Fibroblast of upper back skin (primary cell): ENCODE results near the gene TSPAN18.
"Not testable (repeated sequence)": the region's sequence is repeated elsewhere in the genome, so short reads cannot be mapped to it uniquely, and the experiment has no call there.

ENCODE experiments used
- DNase-seq: peaks from one replicate; pipeline ENCODE4 v3.0.0-alpha.2; 2013

Gene TSPAN18

DNA sequence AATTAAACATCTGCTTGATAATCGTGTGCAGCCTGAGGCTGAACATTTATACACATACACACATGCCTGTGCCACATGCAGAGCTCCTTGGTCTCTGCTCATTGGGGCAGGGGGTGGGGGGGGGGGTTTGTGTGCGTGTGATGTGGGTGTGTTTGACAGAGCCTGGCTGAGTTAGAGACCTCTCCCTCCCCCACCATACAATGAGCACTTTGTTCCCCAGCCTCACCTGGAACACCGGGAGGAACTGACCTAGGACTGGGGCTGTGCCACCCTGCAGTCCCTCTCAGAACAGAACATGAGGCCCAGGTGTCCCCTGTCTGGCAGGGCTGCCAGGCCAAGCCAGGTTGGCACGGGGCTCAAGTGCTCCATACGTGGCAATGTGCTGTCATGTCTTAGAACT is 127.3 kb downstream of the TSPAN18 start:
- no peak for DNase-seq

DNA sequence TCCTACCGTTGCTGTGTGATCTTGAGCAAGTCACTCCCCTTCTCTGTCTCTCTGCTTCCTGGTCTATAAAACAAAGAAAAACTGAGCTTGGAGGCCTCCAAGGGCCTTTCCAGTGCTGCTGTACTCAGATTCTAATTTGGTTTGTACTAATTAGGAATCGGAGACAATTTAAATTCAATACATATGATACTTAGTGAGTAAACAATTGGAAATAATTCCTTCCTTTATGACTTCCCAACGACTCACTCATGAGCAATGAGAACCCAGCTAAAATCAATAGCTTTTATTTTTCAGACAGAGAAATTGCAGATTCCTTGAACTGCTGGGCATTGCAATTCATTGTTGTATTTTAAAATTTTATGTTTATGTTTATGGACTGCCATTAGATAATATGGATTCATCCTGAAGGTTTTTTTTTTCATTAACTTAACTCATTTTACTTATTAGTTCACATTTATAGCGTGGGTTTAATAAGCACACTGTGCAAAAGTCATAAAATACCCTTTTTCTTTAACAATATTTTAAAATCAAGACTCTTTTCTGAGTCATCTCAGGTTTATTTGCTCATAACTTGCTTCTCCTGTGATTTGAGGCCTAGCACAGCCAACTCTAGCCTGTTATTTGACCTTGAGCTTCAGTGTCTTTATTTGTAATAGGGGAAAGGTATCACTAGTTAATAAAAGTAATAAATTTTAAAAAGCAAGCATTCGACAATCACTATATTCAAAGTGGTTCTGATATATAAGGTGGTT is 128.2 kb downstream of the TSPAN18 start:
- DNase-seq, result no peak

DNA sequence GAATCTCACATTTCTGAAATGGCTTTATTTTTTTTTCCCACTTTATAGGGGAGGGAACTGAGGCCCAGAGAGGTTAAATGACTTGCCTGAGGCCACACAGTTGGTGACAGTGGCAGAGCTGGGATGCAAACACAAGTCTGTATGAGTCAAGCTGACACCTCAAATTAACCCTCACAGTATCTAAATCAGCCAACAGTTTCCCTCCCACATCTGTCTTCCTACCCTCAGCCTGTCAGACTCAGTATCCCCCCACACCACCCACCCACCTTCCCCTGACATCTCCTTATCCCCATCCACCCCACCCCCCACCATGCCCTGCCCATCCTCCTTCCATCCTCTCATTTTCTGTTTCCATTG is 128.7 kb downstream of the TSPAN18 start:
- no peak for DNase-seq

DNA sequence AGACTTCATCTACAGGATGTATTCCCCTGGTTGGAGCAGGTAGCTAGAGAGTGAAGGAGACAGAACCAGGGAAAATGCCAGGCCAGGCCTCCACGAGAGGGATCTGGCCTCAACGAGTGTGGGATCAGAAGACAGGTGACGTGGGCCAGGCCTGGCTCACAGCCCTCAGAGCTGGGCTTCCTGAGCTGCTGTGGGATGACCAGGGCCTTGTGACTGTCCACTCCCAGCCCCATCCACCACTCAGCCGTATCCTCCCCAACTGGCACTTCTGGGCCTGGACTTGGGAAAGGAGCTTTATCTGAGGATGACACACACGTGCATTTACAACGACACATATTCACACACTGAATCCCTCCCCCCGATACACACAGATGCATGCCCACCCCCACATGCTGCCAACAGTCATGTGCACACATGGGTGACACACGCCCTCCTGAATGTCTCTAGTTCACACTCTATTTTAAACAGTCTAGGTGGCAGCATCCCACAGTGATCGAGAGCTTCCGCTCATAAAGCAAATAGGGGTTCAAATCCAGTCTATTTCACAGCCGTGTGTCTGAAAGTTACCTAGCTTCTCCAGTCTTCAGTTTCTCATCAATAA is 130.8 kb downstream of the TSPAN18 start:
- no peak for DNase-seq

DNA sequence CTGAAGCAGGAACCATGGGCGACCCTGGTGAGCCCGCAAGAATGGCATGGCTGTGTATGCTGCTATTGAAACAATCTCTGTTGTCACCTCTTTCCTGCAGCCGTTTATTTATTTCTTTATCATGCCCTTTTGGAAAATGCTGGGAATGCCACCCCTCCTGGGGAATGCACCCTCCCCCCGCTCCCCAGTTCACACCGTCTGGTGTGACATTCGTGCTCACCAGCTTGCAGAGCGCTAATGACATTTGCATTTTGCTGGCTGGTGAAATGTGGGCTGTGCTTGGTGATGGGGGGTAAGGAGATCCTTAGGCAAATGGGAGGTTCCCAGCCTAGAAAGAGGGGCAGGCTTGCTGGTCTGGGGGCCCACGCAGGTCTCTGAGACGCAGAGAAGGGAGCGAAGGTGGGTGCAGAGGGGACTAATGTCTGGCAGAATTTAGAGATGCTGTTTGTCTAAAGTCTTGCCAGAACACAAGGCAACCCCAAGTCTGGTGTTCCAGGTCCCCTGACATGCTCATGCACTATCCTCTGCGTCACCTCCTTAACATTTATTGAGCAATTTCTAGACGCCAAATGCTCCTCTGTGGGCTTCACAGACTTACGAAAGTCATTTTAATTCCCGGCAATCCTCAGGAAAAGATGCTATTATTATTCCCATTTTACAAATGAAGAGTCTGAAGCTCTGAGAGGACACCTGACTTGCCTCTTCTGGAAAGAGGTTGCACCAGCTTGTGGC is 132.2 kb downstream of the TSPAN18 start:
- DNase-seq, result peak; percentile 35

DNA sequence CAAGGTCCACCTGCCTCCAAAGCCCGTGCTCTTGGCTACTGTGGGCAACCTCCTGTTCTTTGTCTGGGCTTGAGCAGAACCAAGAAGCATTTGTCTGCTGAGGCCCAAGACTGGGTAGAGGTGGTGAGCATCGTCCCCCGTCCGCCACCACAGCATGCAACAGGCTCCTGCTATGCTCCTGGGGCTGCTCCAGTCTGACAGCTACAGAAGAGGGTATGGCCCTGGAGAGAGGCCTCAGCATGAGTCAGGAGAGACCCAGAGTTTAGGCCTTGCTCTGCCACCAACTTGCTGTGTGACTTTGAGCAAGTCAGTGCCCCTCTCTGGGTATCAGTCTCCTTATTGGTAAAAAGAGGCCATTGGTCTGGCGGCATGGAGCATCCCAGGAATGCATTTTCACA is 132.8 kb downstream of the TSPAN18 start:
- no peak for DNase-seq

DNA sequence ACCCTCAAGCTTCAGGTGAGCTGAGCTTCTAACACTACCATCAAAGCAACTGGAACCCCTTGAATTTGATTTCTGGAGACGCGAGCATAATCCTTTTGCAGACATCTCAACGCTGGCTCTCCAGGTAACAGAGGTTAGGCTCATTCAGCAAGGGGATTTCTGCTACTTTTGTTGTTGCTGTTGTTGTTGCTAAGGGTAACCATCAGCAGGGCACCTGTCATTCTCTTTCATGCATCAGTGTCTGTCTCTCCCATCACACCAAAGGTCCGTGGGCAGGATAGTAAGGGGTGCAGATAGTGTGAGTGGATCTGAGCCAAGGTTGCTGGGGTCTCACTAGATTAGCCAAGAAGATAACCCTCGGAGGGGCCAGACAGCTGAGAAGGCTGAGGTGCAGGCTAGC is 133.6 kb downstream of the TSPAN18 start:
- no peak for DNase-seq

DNA sequence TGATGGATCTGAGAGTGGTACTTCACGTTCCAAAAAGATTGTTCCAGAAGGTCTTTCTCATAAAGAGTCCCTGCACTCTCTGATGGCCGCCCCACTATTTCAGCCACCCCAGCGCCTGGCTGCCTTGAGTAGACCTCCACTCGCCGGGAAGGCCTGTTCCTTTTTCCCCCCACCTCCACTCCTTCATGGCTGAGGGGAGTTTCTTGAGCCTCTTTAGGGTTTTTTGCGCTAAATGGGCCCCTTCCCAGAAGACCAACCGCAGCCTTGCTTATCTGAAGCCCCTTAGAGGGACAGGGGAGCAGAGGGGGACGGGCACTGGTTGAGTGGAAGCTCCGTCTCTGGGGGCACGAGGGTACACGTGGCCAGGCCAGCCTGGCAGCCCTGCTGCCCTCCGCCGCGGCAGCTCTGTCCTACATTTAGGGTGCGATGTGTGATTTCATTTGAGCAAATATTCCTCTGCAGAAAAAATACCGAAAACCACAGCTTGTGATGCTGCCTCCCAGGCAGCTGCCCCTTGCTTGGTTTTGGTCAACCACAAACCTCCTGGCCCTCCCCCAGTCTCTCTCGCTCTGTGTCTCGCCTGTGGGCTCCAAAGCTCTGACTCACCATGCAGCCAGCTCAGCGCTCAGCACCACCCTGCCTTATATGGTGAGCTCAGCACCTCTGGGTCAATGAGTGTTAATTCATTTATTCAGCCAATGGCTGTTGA is 135.2 kb downstream of the TSPAN18 start:
- DNase-seq, result peak; percentile 100

DNA sequence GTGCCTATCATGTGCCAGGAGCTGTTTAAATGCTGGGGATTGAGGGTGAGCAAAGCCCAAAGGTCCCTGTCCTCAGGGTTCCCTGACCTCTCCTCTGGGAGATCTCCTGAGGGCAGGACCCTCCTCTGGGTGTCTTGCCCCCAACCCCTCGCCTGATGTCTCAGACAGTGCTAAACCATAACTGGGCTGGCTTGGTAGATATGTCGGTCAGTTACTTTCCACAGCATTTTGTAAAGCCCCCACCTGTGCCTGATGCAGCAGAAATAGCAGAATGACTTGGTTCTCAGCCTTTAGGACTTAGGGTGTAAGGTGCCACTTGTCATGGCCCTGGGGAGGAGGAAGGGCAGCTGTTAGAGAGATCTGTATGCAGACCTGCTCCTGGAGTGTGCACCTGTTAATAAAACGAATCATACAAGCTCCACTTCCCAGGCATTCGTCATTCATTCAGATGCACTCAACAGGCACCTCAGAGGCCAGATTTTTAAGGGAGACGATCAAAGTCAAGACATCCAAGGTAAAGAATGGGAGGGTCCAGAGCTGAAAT is 135.9 kb downstream of the TSPAN18 start:
- DNase-seq, result peak; percentile 25

DNA sequence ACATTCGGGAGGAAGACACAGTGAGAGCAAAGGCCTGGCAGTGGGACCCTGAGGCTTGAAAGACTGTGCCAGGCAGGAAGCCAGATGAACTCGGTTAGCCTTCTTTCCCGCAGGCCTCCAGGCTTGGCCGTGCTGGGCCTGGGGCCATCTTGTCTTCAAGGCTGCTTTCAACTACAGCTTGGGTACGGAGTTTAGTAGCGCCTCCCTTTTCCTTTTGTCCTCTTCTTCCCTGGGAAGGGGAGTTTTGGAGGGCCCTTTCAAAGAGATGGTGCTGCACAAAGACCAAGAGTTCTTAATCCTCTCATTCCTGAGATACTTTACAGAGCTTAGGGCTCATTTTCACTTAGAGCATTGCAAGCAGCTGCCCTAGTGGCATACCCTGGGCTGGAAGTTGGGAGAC is 136.5 kb downstream of the TSPAN18 start:
- peak; percentile 22 for DNase-seq

DNA sequence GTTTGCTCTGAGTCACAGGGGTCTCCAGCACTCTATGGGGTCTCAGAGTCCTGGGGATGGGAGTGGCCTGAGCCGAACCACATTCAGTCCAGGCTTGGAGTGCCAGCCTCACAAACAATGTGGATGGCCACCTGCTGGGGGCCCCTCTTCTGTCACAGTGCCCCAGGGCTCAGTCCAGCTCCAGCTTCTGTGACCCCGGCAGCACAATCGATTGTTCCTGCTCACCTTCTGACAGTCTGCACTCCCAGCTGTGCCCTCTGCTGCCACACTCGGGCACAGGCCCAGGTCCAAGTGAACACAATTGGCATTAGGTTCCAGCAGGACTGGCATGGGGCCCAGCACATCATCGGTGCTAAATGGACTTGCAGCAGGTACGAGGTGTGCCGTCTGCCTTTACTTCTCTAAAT is 139.1 kb downstream of the TSPAN18 start:
- DNase-seq, result no peak

DNA sequence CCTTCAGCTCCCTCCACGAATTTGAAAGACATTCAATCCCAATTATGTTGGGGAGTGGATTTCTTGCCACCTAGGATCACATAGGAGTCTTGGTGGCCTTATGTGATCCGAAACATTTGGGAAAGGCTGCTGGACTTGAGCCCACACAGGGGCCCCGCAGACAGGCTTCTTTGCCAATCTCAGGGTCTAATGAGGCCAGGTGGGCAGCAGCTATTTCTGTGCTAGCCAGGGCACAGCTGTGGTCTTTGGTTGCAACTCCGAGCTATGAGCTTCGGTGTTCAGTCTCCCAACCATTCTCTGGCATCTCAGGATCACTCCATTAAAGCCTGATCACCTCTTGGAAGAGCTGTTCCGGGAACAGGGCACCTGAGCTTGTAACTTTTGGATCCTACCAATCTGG is 139.5 kb downstream of the TSPAN18 start:
- no peak for DNase-seq

DNA sequence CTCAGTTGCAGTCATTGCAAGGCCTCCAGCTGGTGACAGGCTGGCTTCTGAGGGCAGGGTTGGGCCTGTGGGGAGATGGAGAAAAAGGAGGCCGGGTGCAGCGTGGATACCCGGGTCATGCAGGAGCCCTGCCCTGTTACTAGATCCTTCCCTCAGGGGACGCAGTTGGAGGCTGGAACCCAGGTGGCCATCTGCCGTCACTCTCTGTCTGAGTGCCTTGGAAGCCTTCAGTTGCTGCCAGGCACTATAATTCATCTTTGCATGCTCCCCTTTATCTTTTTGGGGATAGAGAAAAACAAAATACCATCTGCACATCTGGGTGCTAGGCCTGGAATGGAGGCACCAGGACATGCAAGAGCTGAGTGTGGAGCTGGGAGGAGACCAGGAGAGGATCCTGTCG is 141.3 kb downstream of the TSPAN18 start:
- no peak for DNase-seq

DNA sequence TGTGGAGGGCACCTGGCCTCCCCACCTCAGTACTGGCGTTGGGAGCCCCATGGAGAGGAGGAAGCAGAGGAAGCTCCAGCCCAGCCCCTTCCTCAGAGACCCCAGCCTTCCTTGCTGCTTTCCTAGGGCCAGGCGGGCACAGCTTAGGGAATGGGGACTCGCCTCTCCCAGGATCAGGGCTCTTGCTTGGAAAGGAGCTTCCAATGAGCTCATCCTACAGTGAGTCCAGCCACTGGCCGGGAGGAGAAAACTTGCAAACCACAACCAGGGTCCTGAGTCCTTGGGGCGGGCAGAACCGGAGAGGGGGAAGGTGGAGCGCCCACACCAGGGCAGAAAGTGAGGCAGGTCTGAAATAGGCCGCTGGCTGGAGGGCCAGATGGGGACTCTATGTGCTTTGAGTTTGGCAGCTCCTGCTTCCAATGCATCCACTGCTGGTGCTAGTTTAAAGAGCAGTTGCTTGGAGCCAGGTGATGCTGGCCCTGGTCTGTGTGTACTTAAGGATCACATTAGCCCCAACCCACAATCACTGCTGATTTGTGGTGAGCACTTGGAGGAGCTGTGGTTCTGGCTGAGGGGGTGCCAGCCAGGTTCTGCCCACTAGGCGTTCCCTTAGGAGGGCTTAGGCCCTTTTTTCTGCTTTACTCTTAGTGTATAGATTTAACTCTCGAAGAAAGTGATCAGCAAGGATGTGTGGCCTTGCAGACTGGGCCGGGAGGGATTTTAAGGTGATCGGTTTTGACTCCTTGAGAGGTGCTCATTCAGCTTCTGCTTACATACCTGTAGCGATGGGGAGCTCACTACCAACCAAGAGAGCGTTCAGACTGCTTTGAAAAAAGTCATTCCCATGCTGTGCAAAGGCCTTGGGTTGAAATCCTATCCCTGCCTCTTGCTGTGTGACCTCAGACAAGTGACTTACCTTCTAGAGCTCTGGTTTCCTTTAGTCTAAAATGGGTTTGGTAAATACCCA is 142.0 kb downstream of the TSPAN18 start:
- no peak for DNase-seq

DNA sequence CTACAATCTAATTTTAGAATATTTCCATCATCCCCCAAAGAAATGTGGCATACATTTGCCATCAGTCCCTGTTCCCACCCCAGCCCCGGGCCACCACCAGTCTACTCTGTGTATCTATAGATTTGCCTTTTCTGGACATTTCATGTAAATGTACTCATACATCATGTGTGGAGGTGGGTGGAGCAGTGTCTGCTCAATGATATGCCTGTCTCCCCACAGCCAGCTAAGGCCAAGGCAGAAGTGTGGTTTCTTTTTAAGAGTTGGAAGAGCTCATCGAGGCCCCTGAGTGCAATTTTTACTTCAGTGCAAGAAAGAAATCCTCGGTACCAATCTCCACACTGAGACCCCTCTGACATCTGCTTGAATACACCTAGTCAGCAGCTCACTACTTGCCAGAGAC is 143.4 kb downstream of the TSPAN18 start:
- DNase-seq, result peak; percentile 58

DNA sequence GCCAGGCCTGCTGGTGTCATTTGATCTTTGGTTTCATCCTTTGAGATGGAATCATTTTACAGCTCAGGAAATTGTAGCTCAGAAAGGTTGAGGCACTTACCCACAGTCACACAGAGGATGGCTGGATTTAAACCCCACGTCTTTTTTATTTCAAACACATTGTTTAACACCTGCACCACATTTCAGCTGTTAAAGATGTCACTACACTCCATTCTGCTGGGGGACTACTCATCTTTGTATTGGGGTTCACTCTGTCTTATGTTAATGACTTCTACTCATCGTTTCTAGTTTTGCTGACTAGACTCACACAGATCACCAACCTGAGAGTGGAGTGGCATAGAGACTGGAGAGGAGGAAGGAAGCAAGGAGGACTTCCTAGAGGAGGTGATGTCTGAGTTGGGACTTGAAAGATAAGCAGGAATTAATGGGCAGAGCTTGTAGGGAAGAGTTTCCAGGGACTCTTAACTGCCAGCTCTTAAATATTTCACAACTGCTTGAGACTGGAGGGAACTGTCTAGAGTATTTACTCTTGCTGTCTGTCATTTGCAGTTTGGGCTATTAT is 143.9 kb downstream of the TSPAN18 start:
- no peak for DNase-seq

DNA sequence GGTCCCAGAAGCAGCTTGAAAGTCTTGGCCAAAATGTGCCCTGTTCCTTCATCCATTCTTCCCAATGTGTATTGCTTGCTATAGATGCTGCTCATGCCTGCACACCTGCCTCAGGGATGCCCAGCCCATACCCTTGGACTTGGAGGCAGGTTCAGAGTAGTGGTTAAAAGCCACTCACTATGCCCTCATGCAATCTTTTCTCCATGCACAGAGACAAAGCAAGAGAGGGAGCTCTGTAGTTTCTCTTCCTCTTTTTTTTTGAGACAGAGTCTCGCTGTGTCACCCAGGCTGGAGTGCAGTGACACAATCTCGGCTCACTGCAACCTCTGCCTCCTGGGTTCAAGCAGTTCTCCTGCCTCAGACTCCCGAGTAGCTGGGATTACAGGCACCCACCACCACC is 144.9 kb downstream of the TSPAN18 start:
- not testable (repeated sequence) for DNase-seq

DNA sequence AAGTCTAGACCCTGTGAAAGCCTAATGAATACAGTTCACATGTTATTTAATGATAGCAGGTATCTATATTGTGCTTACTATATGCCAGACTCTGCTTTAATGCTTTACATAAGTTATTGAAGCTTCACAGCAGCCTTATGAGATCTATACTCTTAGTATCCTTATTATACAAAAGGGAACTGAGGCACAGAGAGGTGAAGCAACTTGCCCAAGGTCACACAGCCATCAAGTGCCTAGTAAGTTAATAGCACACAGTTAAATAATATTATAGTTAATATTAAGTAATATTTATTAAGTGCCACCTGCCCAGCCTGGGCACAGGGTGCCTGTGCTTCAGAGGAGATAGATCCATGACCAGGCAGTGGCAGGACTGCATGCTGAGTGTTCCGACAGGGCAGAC is 145.8 kb downstream of the TSPAN18 start:
- DNase-seq, result no peak

DNA sequence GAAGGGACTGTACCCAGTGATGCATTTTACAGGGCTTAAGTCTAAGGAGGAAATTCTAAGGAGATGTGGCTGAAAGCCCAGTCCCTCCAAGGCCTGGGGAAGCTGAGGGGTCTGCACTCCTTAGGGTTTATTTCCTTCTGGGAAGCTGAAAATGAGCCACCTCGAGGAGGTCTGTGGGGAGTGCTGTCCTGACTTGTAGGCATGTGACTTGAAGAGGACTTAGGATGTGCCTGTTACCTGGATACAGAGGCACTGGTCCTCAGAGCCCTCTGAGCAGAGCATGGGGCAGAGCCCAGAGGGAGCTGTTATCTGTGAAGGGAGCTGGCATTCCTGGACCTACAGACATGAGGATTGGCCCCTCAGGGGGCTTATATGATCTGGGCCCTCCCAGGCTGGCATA is 146.8 kb downstream of the TSPAN18 start:
- no peak for DNase-seq

DNA sequence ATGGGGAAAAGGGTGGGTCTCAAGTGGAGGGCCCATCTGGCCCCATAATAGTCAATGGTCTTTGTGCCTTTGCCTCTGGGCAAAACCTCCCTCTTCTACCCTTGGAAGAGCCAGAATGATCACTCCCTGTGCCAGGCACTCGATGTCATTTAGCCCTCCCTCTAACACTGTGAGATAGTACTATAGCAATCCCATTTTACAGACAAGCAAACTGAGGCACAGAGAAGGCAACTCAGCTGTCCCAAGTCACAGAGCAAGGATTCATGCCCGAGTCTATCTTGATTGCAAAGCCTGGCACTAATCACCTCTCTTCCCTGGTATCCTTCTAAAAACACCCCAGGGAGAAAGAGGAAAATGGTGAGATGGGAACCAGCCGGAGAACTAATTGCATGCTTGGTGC is 147.5 kb downstream of the TSPAN18 start:
- DNase-seq, result no peak

DNA sequence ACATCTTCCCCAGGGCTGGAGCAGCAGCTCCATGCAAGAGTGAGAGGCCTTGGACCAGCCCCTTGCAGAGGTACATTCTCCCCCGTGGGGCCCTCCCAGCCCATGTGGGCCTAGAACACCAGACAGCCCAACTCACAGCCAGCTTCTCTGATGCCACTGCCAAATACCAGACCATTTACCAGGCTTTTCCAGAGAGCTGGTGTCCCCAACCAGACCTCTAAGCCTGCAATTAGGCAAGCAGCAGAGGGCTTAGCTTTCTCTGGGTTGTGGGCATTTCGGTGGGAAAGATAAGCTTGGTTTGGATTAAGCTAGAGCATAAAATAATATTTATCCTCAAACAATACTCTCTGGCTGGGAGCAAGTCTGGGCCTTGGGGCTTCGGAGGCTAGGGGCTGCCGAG is 148.3 kb downstream of the TSPAN18 start:
- no peak for DNase-seq

DNA sequence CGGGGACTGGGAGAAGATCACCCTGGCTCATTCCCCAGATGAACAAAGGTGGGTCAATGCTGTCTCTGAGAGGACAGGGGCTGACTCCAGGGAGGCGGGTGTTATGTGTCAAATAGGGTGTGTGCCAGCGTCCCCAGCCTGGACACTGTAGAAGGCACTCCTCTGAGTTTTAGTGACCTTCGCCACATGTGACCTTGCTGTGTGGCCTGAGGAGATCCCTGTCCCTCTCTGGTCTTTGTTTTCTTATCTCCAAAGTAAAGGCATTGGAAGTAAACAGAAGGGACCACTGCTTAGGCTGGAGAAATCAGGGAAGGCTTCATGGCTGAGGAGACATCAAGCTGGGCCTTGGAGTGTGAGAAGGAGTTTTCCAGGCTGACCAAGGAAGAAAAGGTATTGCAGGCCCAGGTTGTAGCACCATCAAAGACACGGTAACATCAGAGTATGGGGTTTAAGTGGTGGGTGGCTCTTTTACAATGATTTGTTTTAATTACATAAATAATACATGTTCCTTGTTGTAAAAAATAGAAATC is 149.5 kb downstream of the TSPAN18 start:
- no peak for DNase-seq
